Fibroblast of lung (primary cell): ENCODE results near the gene NTN3. TPM values are rescaled to one million over a fixed set of nuclear protein-coding genes. Genes with fewer than 3 reads are reported as not detected.

Experiments
- DNase-seq, 2 donors: peaks; one replicate each; pipeline versions ENCODE4 v3.0.0 to v3.0.0-alpha.2; 2010; ENCODE audit warnings: low read depth in 2 of 2
- H2AFZ ChIP-seq: 2 replicates; pipeline ENCODE4 v1.5.1; 2012; ENCODE audit warnings: low read length, control low read depth, inconsistent platforms
- H3K27ac ChIP-seq: 2 replicates; pipeline ENCODE4 v1.5.1; 2011; ENCODE audit warnings: low read length, control low read depth; ENCODE audit not compliant: insufficient read depth
- H3K27me3 ChIP-seq: 2 replicates; pipeline ENCODE4 v1.5.1; 2011; ENCODE audit warnings: mild to moderate bottlenecking, low read length; ENCODE audit not compliant: control insufficient read depth, insufficient read depth
- H3K36me3 ChIP-seq: 2 replicates; pipeline ENCODE4 v1.5.1; 2011; ENCODE audit warnings: low read length; ENCODE audit not compliant: control insufficient read depth, insufficient read depth
- H3K4me1 ChIP-seq: 2 replicates; pipeline ENCODE4 v1.5.1; 2011; ENCODE audit warnings: low read length; ENCODE audit not compliant: control insufficient read depth, insufficient read depth; ENCODE audit errors: extremely low read depth
- H3K4me2 ChIP-seq: 2 replicates; pipeline ENCODE4 v1.5.1; 2011; ENCODE audit warnings: low read length, control low read depth; ENCODE audit not compliant: insufficient read depth; ENCODE audit errors: extremely low read depth
- H3K4me3 ChIP-seq, 4 experiments: fragments of 200-600 bp in 1 of 4; sonication (generic) in 1 of 4; replicated peaks in 1 of 4; 2 replicates each; pipeline ENCODE4 v1.5.1; 2011 to 2016; ENCODE audit warnings: low read length in 4 of 4, low read depth in 3 of 4, mild to moderate bottlenecking in 3 of 4, control low read depth in 2 of 4, inconsistent platforms in 1 of 4, mixed read lengths in 1 of 4; ENCODE audit not compliant: insufficient read depth in 1 of 4; ENCODE audit errors: control extremely low read depth in 1 of 4
- H3K79me2 ChIP-seq: 2 replicates; pipeline ENCODE4 v1.5.1; 2012; ENCODE audit warnings: mild to moderate bottlenecking, low read length, inconsistent platforms; ENCODE audit not compliant: control insufficient read depth, insufficient read depth
- H3K9ac ChIP-seq: 2 replicates; pipeline ENCODE4 v1.5.1; 2011; ENCODE audit warnings: mild to moderate bottlenecking, low read length, control low read depth; ENCODE audit not compliant: insufficient read depth
- H3K9me3 ChIP-seq: 2 replicates; pipeline ENCODE4 v1.5.1; 2012; ENCODE audit warnings: low read depth, low read length; ENCODE audit not compliant: control insufficient read depth, insufficient read depth
- H4K20me1 ChIP-seq: 2 replicates; pipeline ENCODE4 v1.5.1; 2011; ENCODE audit warnings: low read length; ENCODE audit not compliant: control insufficient read depth, insufficient read depth; ENCODE audit errors: extremely low read depth
- EZH2 ChIP-seq: IDR thresholded peaks from 2 replicates; pipeline ENCODE4 v1.5.1; 2012; ENCODE audit warnings: low read length, control low read depth, mild to moderate bottlenecking; ENCODE audit errors: missing control alignments
- polyA plus RNA-seq, 2 donors: library from polyadenylated mRNA; depleted of rRNA in 1 of 2; stranded (reverse) in 1 of 2; unstranded in 1 of 2; fragments of >200 nt; gene quantifications; 2 replicates each; pipeline ENCODE4 v1.2.1, GENCODE V29; 2011 to 2012; ENCODE audit warnings: missing spikeins in 1 of 2
- total RNA-seq: library from RNA; depleted of rRNA; stranded (reverse); fragments of >200 nt; gene quantifications from 2 replicates; pipeline ENCODE4 v1.2.1, GENCODE V29; 2014
- TF ChIP-seq, protein P1 (sequence below), 2 donors: IDR thresholded peaks in 1 of 2; conservative IDR thresholded peaks in 1 of 2; 1 replicate in 1 of 2; 2 replicates in 1 of 2; pipeline ENCODE4 v1.5.1; 2011 to 2012; ENCODE audit warnings: low read length in 2 of 2, control low read depth in 1 of 2, inconsistent platforms in 1 of 2, low read depth in 1 of 2, mild to moderate bottlenecking in 1 of 2

The NTN3 gene
- total and polyA plus RNA-seq, 2 donors (not counting 1 experiment from before 2014, with no cell fraction given) = 0.08 to 2.1 TPM

GRCh38 chr16:2426941-2427361, 44.1 kb upstream of the NTN3 start:
- H3K4me1 ChIP-seq = peaks cover 7% of the 10 kb centered on the region
- no peaks in the 10 kb centered on the region for H3K36me3 ChIP-seq
- no peaks in the 10 kb centered on the region for H3K27me3 ChIP-seq
- no peaks in the 10 kb centered on the region for H3K9me3 ChIP-seq
- no peak for DNase-seq
- H3K4me2 ChIP-seq = no peak overlapping the region
- peaks cover 22% of the 10 kb centered on the region for H3K79me2 ChIP-seq
- no peaks in the 10 kb centered on the region for H4K20me1 ChIP-seq
- TF ChIP-seq, protein P1, sequence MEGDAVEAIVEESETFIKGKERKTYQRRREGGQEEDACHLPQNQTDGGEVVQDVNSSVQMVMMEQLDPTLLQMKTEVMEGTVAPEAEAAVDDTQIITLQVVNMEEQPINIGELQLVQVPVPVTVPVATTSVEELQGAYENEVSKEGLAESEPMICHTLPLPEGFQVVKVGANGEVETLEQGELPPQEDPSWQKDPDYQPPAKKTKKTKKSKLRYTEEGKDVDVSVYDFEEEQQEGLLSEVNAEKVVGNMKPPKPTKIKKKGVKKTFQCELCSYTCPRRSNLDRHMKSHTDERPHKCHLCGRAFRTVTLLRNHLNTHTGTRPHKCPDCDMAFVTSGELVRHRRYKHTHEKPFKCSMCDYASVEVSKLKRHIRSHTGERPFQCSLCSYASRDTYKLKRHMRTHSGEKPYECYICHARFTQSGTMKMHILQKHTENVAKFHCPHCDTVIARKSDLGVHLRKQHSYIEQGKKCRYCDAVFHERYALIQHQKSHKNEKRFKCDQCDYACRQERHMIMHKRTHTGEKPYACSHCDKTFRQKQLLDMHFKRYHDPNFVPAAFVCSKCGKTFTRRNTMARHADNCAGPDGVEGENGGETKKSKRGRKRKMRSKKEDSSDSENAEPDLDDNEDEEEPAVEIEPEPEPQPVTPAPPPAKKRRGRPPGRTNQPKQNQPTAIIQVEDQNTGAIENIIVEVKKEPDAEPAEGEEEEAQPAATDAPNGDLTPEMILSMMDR (conservative IDR thresholded peaks at IDR 0.05 in 1 of 2, IDR thresholded peaks at IDR 0.05 in 1 of 2; ENCODE audit: low read depth in 1 of 2, low read length in 2 of 2) = no peak
- no peak for TF ChIP-seq EZH2
- no peak overlapping the region for H3K9ac ChIP-seq
- no peak overlapping the region for H3K4me3 ChIP-seq
- no peak overlapping the region for H3K27ac ChIP-seq
- no peak overlapping the region for H2AFZ ChIP-seq

DNA sequence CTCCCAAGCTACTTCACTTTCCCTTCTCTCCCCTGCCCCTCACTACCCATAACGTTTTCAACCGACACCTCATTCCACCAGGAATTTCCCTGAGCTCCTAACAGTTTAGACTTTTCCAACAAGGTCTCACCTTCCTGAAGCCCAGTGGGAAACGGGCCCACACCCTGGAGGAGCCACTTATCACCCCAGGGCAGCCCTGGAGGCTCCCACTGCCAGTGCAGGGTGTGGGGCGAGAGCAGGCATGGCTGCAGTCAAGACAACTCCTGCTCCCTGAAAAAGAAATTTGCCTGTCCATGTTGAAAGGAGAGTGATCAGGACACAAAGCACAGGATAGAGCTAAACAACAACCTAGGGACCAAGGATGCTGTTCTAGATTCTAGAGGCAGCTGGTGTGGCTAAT, 43.6 kb upstream of the NTN3 start:
- peaks cover 7% of the 10 kb centered on the region for H3K4me1 ChIP-seq
- peaks cover 3% of the 10 kb centered on the region for H3K36me3 ChIP-seq
- no peak overlapping the region for H3K4me3 ChIP-seq
- no peaks in the 10 kb centered on the region for H3K9me3 ChIP-seq
- no peaks in the 10 kb centered on the region for H3K27me3 ChIP-seq
- H3K79me2 ChIP-seq = peaks cover 25% of the 10 kb centered on the region
- H3K9ac ChIP-seq = no peak overlapping the region
- H2AFZ ChIP-seq = no peak overlapping the region
- no peak for TF ChIP-seq EZH2
- TF ChIP-seq, protein P1 (conservative IDR thresholded peaks at IDR 0.05 in 1 of 2, IDR thresholded peaks at IDR 0.05 in 1 of 2; ENCODE audit: low read depth in 1 of 2, low read length in 2 of 2) = no peak
- H3K27ac ChIP-seq = no peak overlapping the region
- H3K4me2 ChIP-seq = no peak overlapping the region
- H4K20me1 ChIP-seq = no peaks in the 10 kb centered on the region
- no peak for DNase-seq

DNA sequence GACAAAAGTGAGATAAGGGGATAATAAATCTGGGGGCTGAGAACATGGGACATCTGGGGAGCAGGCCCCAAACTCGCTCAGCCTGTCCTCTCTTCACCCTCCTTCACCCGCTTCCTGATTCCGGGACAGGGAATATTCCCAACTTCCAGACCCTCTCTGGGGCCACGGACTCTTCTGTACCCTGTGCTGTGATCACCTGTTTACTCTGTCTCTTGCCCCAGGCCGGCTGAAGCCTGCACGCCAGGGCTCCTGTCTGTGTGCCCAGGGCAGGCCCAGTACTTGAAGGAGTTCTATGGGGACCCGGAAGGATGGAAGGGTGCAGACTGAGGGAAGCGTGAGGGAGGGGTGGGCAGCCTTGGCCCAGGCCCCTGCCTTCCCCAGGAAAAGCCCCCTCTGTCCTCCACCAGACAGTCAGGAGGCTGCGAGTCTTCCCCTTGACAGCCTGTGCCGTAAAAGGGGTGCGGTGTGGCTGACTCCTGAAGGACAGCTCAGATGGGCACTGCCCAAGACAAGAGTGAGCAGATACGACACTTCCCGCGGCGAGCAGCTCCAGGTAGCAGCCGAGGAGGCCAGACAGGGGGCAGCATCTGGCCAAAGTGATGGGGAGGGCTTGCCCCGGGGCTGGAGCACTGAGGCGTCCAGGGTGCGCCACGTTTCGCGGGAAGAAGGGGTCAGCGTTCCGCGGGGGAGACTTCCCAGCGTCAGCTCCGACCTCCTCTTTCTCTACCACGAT, 42.9 kb upstream of the NTN3 start:
- peak overlapping the region; percentile 85 for H3K9ac ChIP-seq
- peak overlapping the region; percentile 52 to 77 (median 68) for H3K4me3 ChIP-seq
- peak overlapping the region; percentile 90 for H3K27ac ChIP-seq
- H4K20me1 ChIP-seq = no peaks in the 10 kb centered on the region
- peak; percentile 9 to 26 for DNase-seq
- no peaks in the 10 kb centered on the region for H3K9me3 ChIP-seq
- no peaks in the 10 kb centered on the region for H3K27me3 ChIP-seq
- TF ChIP-seq EZH2 = no peak
- TF ChIP-seq, protein P1 (conservative IDR thresholded peaks at IDR 0.05 in 1 of 2, IDR thresholded peaks at IDR 0.05 in 1 of 2; ENCODE audit: low read depth in 1 of 2, low read length in 2 of 2) = peak; percentile 11 to 29
- peaks cover 32% of the 10 kb centered on the region for H3K79me2 ChIP-seq
- peaks cover 8% of the 10 kb centered on the region for H3K36me3 ChIP-seq
- peak overlapping the region; percentile 86 for H2AFZ ChIP-seq
- H3K4me2 ChIP-seq = peak overlapping the region; percentile 90
- peaks cover 7% of the 10 kb centered on the region for H3K4me1 ChIP-seq
